NK-92 (cell line): ENCODE data around the gene PCID2.

Experiments
- DNase-seq: peaks from one replicate; lab custom pipeline; 2025; ENCODE audit not compliant: unreplicated experiment; lab: John Stamatoyannopoulos, UW

Gene PCID2

GRCh38 chr13:113220141-113220598 is 11.7 kb upstream of the PCID2 start:
- no peak for DNase-seq

- no peak for DNase-seq
These were observed 10.9 kb upstream of the PCID2 start for GRCh38 chr13:113219256-113219940.

GRCh38 chr13:113218586-113218985 is 10.1 kb upstream of the PCID2 start:
- DNase-seq, result no peak

GRCh38 chr13:113216254-113217048 is 8.0 kb upstream of the PCID2 start:
- no peak for DNase-seq

GRCh38 chr13:113211774-113212173 is 3.3 kb upstream of the PCID2 start:
- no peak for DNase-seq

- no peak for DNase-seq
These were observed 2.4 kb upstream of the PCID2 start for GRCh38 chr13:113210833-113211232.

GRCh38 chr13:113209759-113210421 is 1.4 kb upstream of the PCID2 start:
- DNase-seq, result no peak

GRCh38 chr13:113209336-113209758 is 878 bp upstream of the PCID2 start, which contains the start of gene CUL4A:
Gene CUL4A, plus strand, starts transcription at chr13:113209613. Its CDS starts 15 bp downstream, at chr13:113209628.
- no peak for DNase-seq

GRCh38 chr13:113207890-113208420 is 514 bp downstream of the PCID2 start:
- DNase-seq, result no peak

- no peak for DNase-seq
These were observed 1.0 kb downstream of the PCID2 start for GRCh38 chr13:113207460-113207859.

- DNase-seq, result no peak
These were observed 3.0 kb downstream of the PCID2 start for GRCh38 chr13:113205428-113205931.

GRCh38 chr13:113204378-113204734 is 4.1 kb downstream of the PCID2 start:
- no peak for DNase-seq

- DNase-seq, result no peak
These were observed 4.7 kb downstream of the PCID2 start for GRCh38 chr13:113203507-113204377.

GRCh38 chr13:113202912-113203311 is 5.6 kb downstream of the PCID2 start:
- no peak for DNase-seq

GRCh38 chr13:113201815-113202214 is 6.7 kb downstream of the PCID2 start:
- no peak for DNase-seq

GRCh38 chr13:113196970-113197737 is 11.3 kb downstream of the PCID2 start:
- no peak for DNase-seq

GRCh38 chr13:113195360-113195759 is 13.1 kb downstream of the PCID2 start:
- DNase-seq, result no peak

- DNase-seq, result no peak
These were observed 15.6 kb downstream of the PCID2 start for GRCh38 chr13:113192902-113193301.

- no peak for DNase-seq
These were observed 16.2 kb downstream of the PCID2 start for GRCh38 chr13:113192279-113192678.

GRCh38 chr13:113190181-113190580 is 18.3 kb downstream of the PCID2 start:
- DNase-seq, result no peak
